ENCODE measurements around the gene FAM184A. TPM values are rescaled to one million over a fixed set of nuclear protein-coding genes. Genes with fewer than 3 reads are reported as not detected.
A peak's percentile ranks its signal among the peaks of the same experiment; 100 is the strongest.
"Not testable (repeated sequence)": the region's sequence is repeated elsewhere in the genome, so short reads cannot be mapped to it uniquely, and the experiment has no call there.

The FAM184A gene, protein sequence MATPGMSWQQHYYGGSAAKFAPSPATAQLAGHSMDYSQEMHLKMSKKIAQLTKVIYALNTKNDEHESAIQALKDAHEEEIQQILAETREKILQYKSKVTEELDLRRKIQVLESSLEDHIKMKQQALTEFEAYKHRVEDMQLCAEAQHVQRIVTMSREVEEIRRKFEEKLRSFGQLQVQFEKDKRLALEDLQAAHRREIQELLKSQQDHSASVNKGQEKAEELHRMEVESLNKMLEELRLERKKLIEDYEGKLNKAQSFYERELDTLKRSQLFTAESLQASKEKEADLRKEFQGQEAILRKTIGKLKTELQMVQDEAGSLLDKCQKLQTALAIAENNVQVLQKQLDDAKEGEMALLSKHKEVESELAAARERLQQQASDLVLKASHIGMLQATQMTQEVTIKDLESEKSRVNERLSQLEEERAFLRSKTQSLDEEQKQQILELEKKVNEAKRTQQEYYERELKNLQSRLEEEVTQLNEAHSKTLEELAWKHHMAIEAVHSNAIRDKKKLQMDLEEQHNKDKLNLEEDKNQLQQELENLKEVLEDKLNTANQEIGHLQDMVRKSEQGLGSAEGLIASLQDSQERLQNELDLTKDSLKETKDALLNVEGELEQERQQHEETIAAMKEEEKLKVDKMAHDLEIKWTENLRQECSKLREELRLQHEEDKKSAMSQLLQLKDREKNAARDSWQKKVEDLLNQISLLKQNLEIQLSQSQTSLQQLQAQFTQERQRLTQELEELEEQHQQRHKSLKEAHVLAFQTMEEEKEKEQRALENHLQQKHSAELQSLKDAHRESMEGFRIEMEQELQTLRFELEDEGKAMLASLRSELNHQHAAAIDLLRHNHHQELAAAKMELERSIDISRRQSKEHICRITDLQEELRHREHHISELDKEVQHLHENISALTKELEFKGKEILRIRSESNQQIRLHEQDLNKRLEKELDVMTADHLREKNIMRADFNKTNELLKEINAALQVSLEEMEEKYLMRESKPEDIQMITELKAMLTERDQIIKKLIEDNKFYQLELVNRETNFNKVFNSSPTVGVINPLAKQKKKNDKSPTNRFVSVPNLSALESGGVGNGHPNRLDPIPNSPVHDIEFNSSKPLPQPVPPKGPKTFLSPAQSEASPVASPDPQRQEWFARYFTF
- total RNA-seq: 10 to 100 TPM in 1 of 2 experiments, 1 to 10 TPM in 1; 7.6 to 10.8 TPM

DNA sequence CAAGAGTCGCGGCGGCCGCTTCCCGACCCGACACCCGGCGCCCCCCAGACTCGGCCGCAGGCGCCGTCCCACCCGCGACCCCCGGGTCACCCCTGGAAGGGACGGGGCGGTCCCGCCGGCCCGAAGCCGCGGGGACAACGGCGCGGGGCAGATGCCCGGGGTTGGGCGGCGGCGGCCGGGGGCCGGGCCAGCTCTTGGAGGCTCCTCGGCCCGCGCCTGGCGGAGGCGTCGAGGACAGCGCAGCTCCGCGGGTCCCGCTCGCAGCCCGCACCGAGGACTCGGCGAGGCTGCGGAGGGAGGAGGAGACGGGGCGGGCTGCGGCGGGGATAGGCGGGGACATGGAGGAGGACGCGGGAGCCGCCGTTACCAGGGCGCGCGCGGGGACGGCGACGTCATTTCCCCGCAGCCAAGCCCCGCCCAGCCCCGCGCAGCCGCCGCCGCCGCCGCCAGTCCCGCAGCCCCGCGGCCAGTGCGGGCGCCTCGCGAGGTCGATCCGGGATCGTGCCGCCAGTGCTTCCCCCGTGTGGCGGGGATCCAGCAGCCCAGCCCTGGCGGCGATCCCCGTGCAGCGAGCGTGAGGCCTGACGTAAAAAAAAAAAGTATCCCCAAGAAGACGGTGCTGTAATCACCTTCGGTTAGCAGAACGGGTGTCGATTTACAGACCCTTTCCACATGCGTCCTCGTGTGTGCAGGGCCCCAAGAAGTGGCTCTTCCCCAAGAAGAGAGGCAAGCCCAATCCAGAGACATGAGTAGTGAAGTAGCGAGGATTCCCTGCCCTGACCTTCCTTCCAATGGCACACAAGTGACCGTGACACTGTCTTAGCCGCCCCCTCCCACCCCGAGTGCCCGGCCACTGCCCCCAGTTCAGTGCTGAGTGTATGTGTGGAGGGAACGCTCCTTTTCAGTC is at the start of gene FAM184A:
FAM184A (minus strand) TSS at position 289 of the 907 bp plus-strand sequence. CDS start 365 bp downstream, outside the sequence.
- H3K4me1 Mint-ChIP-seq (ENCODE audit: low read depth): peaks cover 46% of the 10 kb centered on the region
- ChIA-PET CTCF (interaction anchor here (0.7 to 3.0 kb wide), 4 partner anchors 12 to 1530 kb away, joined by 3 to 15 read pairs (median 4); no protein-coding TSS in a partner anchor), POLR2A (interaction anchor here (0.7 to 1.3 kb wide), 5 partner anchors 17 to 272 kb away, joined by 3 to 5 read pairs (median 4); partner anchors contain the start of gene MCM9)
- H3K9me3 Mint-ChIP-seq: peaks cover 17% of the 10 kb centered on the region
- H3K4me3 Mint-ChIP-seq: peak within 1 kb of the TSS; percentile 88
- H3K27ac Mint-ChIP-seq: peak within 1 kb of the TSS; percentile 90
- H3K36me3 Mint-ChIP-seq: peaks cover 6% of the 10 kb centered on the region
- intact Hi-C loops (cut with micrococcal nuclease): loop anchor here (1.0 to 10.0 kb wide), 4 partner anchors 266 to 594 kb away; partner anchors contain the start of gene CEP85L
- DNase-seq: peak; percentile 77
- no peaks in the 10 kb centered on the region for H3K27me3 Mint-ChIP-seq

DNA sequence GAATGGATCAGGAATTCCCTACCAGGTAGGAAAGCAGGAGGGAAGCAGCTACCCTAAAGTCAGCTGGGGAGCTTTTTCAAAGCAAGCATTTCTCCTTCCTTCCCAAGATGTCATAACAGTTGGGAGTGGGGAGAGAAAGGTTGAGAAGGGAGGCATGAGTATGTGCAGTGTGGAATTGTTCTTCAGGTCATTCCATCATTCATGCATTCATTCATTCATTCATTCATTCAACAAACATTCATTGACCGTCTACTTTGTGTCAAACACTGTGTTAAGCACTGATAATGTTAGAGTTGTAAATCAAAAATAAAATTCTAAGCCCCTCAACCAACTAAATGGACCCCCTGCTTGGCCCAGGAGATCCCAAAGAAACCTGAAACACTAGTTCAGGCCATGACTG is 49.2 kb upstream of the FAM184A start:
- H3K27me3 Mint-ChIP-seq: no peaks in the 10 kb centered on the region

DNA sequence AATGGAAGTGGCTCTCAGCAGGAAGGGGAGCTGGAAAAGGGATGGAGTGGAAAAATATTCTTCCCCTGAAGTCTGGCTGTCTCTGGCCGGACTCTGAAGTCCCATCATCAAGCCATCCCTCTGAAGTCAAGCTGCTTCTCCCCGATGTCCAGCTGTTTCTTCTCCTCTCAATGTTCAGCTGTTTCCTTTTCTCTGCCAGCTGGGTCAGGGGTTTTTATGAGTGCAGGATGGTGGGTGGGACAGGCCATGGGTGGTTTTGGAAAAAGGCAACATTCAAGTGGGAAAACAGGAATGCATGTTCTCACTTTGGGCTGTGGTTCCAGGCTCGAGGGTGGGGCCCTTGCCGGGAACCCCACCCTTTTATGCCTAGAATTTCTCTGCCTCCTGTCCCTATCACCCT is 48.4 kb upstream of the FAM184A start:
- no peaks in the 10 kb centered on the region for H3K36me3 Mint-ChIP-seq
- CTCF ChIA-PET: interaction anchor here (1.1 to 2.7 kb wide), 3 partner anchors 9 to 21 kb away, joined by 4 to 12 read pairs (median 5); no protein-coding TSS in a partner anchor

More for the DNA sequence above, 49.2 kb upstream of the FAM184A start:
- no peaks in the 10 kb centered on the region for H3K9me3 Mint-ChIP-seq
- POLR2A ChIA-PET: no interaction called here
- no peak overlapping the region for H3K4me3 Mint-ChIP-seq
- intact Hi-C loops (cut with micrococcal nuclease): loop anchor here (2.0 kb wide), 1 partner anchor 219 kb away; no protein-coding TSS in a partner anchor
- no peak overlapping the region for H3K27ac Mint-ChIP-seq
- peaks cover 2% of the 10 kb centered on the region for H3K4me1 Mint-ChIP-seq (ENCODE audit: low read depth)
- DNase-seq: no peak
- CTCF ChIA-PET: interaction anchor here (1.1 to 1.2 kb wide), 2 partner anchors 10 to 20 kb away, joined by 4 to 5 read pairs; no protein-coding TSS in a partner anchor
- H3K36me3 Mint-ChIP-seq: no peaks in the 10 kb centered on the region

GRCh38 chr6:119126140-119126539 is 47.7 kb upstream of the FAM184A start:
- Mint-ChIP-seq H3K27ac (no peak overlapping the region), H3K9me3 (no peaks in the 10 kb centered on the region), H3K4me1 (ENCODE audit: low read depth) (peaks cover 2% of the 10 kb centered on the region), H3K4me3 (no peak overlapping the region), H3K36me3 (no peaks in the 10 kb centered on the region), H3K27me3 (no peaks in the 10 kb centered on the region)
- intact Hi-C loops (cut with micrococcal nuclease): no loop called here
- no peak for DNase-seq
- POLR2A ChIA-PET: no interaction called here
- CTCF ChIA-PET: interaction anchor here (2.7 kb wide), 1 partner anchor 15 kb away, joined by 12 read pairs; no protein-coding TSS in a partner anchor

More for the DNA sequence above, 48.4 kb upstream of the FAM184A start:
- Mint-ChIP-seq H3K4me1 (ENCODE audit: low read depth) (peaks cover 2% of the 10 kb centered on the region), H3K27me3 (no peaks in the 10 kb centered on the region), H3K27ac (no peak overlapping the region), H3K9me3 (no peaks in the 10 kb centered on the region), H3K4me3 (no peak overlapping the region)
- DNase-seq: no peak
- POLR2A ChIA-PET: no interaction called here
- intact Hi-C loops (cut with micrococcal nuclease): no loop called here

GRCh38 chr6:119125576-119125975 is 47.1 kb upstream of the FAM184A start:
- H3K27me3 Mint-ChIP-seq: no peaks in the 10 kb centered on the region
- no peaks in the 10 kb centered on the region for H3K36me3 Mint-ChIP-seq
- ChIA-PET CTCF (interaction anchor here (2.7 kb wide), 1 partner anchor 15 kb away, joined by 12 read pairs; no protein-coding TSS in a partner anchor), POLR2A (no interaction called here)
- DNase-seq: no peak
- H3K4me3 Mint-ChIP-seq: no peak overlapping the region
- H3K4me1 Mint-ChIP-seq (ENCODE audit: low read depth): peaks cover 2% of the 10 kb centered on the region
- H3K9me3 Mint-ChIP-seq: no peaks in the 10 kb centered on the region
- H3K27ac Mint-ChIP-seq: no peak overlapping the region
- intact Hi-C loops (cut with micrococcal nuclease): no loop called here

- Mint-ChIP-seq H3K4me1 (ENCODE audit: low read depth) (no peaks in the 10 kb centered on the region), H3K27ac (no peak overlapping the region), H3K4me3 (no peak overlapping the region), H3K36me3 (no peaks in the 10 kb centered on the region), H3K27me3 (peaks cover 1% of the 10 kb centered on the region), H3K9me3 (no peaks in the 10 kb centered on the region)
- intact Hi-C loops (cut with micrococcal nuclease): no loop called here
- CTCF ChIA-PET: interaction anchor here (2.7 kb wide), 1 partner anchor 14 kb away, joined by 12 read pairs; no protein-coding TSS in a partner anchor
- POLR2A ChIA-PET: no interaction called here
- DNase-seq: no peak
Observed at GRCh38 chr6:119124079-119124824, 45.8 kb upstream of the FAM184A start.

DNA sequence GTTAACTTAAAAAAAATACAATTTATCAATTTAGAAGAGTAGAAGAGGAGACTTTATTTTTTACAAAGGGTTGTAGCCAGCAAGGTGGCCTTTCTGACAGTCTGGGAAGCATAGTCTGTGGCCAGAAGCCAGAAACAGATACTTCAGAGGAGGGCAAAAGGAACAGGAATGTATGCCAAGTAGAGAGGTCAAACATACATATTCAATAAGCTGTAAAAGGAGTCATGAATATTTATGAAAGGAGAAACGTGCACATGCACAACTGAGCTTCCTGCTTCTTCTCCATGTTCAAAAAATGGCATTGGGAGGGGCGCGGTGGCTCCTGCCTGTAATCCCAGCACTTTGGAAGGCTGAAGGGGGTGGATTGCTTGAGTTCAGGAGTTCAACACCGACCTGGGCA is 43.9 kb upstream of the FAM184A start:
- H3K27ac Mint-ChIP-seq: no peak overlapping the region
- no peak for DNase-seq
- peaks cover 1% of the 10 kb centered on the region for H3K27me3 Mint-ChIP-seq
- CTCF ChIA-PET: no interaction called here
- intact Hi-C loops (cut with micrococcal nuclease): no loop called here
- no peak overlapping the region for H3K4me3 Mint-ChIP-seq
- H3K4me1 Mint-ChIP-seq (ENCODE audit: low read depth): no peaks in the 10 kb centered on the region
- no peaks in the 10 kb centered on the region for H3K9me3 Mint-ChIP-seq
- no peaks in the 10 kb centered on the region for H3K36me3 Mint-ChIP-seq
- POLR2A ChIA-PET: no interaction called here

DNA sequence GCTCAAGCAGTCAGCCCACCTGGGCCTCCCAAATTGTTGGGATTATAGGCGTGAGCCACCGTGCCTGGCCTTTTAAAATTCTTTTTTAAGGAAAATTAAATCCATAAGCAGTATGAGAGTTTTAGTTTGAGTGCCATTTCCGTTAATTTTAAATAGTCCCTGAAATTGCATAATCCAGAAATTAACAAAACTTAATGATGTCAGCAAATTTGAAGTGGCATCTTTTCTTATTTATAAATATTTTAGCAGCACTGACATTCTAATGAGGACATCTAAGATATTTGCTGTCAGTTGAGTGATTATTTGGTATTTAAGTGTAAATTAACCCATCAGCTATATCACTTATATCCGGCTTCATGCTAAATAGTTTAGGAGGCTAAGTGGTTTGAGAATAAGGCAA is 42.9 kb upstream of the FAM184A start:
- POLR2A ChIA-PET: no interaction called here
- Mint-ChIP-seq H3K9me3 (no peaks in the 10 kb centered on the region), H3K36me3 (no peaks in the 10 kb centered on the region), H3K27ac (no peak overlapping the region), H3K27me3 (peaks cover 1% of the 10 kb centered on the region), H3K4me3 (no peak overlapping the region), H3K4me1 (ENCODE audit: low read depth) (no peaks in the 10 kb centered on the region)
- CTCF ChIA-PET: no interaction called here
- intact Hi-C loops (cut with micrococcal nuclease): no loop called here
- no peak for DNase-seq

DNA sequence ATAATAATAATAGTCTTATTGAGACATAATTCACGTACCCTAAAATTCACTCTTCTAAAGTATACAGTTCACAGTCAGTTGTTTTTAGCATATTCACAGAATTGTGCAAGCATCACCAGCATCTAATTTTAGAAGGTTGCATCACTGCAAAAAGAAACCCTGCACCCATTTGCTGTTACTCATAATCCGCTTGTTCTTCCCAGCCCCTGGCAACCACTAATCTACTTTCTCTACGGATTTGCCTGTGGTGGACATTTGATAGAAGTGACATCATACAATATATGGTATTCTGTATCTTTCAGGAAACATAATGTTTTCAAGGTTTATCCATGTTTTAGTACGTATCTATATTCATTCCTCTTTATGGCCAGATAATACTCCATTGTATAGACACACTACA is 41.5 kb upstream of the FAM184A start:
- Mint-ChIP-seq H3K36me3 (no peaks in the 10 kb centered on the region), H3K9me3 (no peaks in the 10 kb centered on the region), H3K27ac (no peak overlapping the region), H3K27me3 (peaks cover 1% of the 10 kb centered on the region), H3K4me1 (ENCODE audit: low read depth) (no peaks in the 10 kb centered on the region), H3K4me3 (no peak overlapping the region)
- POLR2A ChIA-PET: no interaction called here
- CTCF ChIA-PET: interaction anchor here (1.3 kb wide), 1 partner anchor 9 kb away, joined by 3 read pairs; no protein-coding TSS in a partner anchor
- no peak for DNase-seq
- intact Hi-C loops (cut with micrococcal nuclease): no loop called here

- DNase-seq; H3K9me3 Mint-ChIP-seq; POLR2A ChIA-PET; intact Hi-C loops (cut with micrococcal nuclease); H3K27ac Mint-ChIP-seq; H3K4me3 Mint-ChIP-seq; H3K36me3 Mint-ChIP-seq; H3K4me1 Mint-ChIP-seq (ENCODE audit: low read depth); H3K27me3 Mint-ChIP-seq: not testable (repeated sequence)
- CTCF ChIA-PET: interaction anchor here (1.3 to 1.9 kb wide), 2 partner anchors 8 to 156 kb away, joined by 3 to 7 read pairs; no protein-coding TSS in a partner anchor
Observed at GRCh38 chr6:119119062-119119461, 40.6 kb upstream of the FAM184A start.
